Midbrain (tissue), 1 donor: ENCODE results near the gene ZBTB20.

Experiments used
- DNase-seq: peaks from one replicate; lab custom pipeline; 2025; lab: John Stamatoyannopoulos, UW

ZBTB20 gene

GRCh38 chr3:115021061-115021460 is 126.0 kb downstream of the ZBTB20 start:
- DNase-seq, result peak; percentile 29

- peak; percentile 58 for DNase-seq
These were observed 127.2 kb downstream of the ZBTB20 start for GRCh38 chr3:115019900-115020299.

GRCh38 chr3:115018694-115019093 is 128.4 kb downstream of the ZBTB20 start:
- no peak for DNase-seq

- DNase-seq, result no peak
These were observed 139.1 kb downstream of the ZBTB20 start for GRCh38 chr3:115007966-115008365.

GRCh38 chr3:115004201-115005140 is 142.6 kb downstream of the ZBTB20 start:
- peak; percentile 48 for DNase-seq

GRCh38 chr3:114998971-114999579 is 148.0 kb downstream of the ZBTB20 start:
- DNase-seq, result no peak

- DNase-seq, result no peak
These were observed 152.3 kb downstream of the ZBTB20 start for GRCh38 chr3:114994554-114995341.

- no peak for DNase-seq
These were observed 161.3 kb downstream of the ZBTB20 start for GRCh38 chr3:114985776-114986175.

GRCh38 chr3:114983248-114983647 is 163.8 kb downstream of the ZBTB20 start:
- DNase-seq, result no peak

GRCh38 chr3:114974387-114974786 is 172.7 kb downstream of the ZBTB20 start:
- no peak for DNase-seq

GRCh38 chr3:114973536-114973935 is 173.6 kb downstream of the ZBTB20 start:
- DNase-seq, result no peak

GRCh38 chr3:114967168-114967567 is 179.9 kb downstream of the ZBTB20 start:
- DNase-seq, result no peak

- no peak for DNase-seq
These were observed 184.9 kb downstream of the ZBTB20 start for GRCh38 chr3:114962189-114962588.

- DNase-seq, result no peak
These were observed 188.2 kb downstream of the ZBTB20 start for GRCh38 chr3:114958930-114959329.

- DNase-seq, result no peak
These were observed 193.3 kb downstream of the ZBTB20 start for GRCh38 chr3:114953800-114954199.

- DNase-seq, result no peak
These were observed 193.8 kb downstream of the ZBTB20 start for GRCh38 chr3:114953215-114953799.

GRCh38 chr3:114942773-114943172 is 204.3 kb downstream of the ZBTB20 start:
- DNase-seq, result no peak

GRCh38 chr3:114941626-114942309 is 205.3 kb downstream of the ZBTB20 start:
- no peak for DNase-seq

GRCh38 chr3:114939920-114940319 is 207.2 kb downstream of the ZBTB20 start:
- DNase-seq, result no peak

GRCh38 chr3:114933407-114933806 is 213.7 kb downstream of the ZBTB20 start:
- DNase-seq, result no peak

GRCh38 chr3:114929971-114930732 is 216.9 kb downstream of the ZBTB20 start:
- DNase-seq, result no peak
